GM19099 (cell line): ENCODE data around the gene KIAA0930.

Experiments
- POLR2A ChIP-seq: IDR thresholded peaks from 3 replicates; pipeline ENCODE4 v1.6.1; 2011; ENCODE audit warnings: low read depth; ENCODE audit not compliant: insufficient read length; ENCODE audit errors: extremely low read depth

Gene KIAA0930

DNA sequence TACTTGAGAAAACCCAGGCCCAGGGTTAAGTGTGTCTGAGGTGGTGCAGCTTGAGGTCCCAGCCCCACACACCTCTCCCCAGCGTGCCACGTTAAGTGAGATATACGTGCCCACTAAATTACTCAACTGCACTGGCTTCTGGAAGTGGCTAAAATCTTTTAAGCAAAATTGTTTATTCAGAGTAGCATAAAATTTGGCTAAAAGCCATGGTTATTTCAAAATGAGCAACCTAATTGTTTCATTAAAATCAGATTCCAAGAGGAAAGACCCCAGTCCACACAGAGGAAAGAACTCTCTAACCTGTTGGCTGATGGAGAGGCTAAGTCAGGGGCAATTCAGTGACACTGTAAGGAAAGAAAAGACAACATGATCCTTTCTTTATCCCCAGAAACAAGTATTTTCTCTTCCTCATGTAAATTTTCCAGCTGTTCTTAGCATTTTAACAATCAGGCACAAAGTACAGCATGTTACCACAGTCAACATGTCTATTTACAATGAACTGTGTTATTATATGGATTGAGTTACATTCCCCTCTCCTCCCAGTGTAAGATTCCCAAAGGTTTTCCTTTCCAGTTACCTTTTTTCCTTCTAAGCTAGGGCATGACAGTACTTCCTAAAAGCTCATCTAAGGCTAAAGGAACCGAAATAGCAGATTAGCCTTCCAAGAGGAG lies 50.4 kb downstream of the KIAA0930 start:
- TF ChIP-seq POLR2A, result no peak

DNA sequence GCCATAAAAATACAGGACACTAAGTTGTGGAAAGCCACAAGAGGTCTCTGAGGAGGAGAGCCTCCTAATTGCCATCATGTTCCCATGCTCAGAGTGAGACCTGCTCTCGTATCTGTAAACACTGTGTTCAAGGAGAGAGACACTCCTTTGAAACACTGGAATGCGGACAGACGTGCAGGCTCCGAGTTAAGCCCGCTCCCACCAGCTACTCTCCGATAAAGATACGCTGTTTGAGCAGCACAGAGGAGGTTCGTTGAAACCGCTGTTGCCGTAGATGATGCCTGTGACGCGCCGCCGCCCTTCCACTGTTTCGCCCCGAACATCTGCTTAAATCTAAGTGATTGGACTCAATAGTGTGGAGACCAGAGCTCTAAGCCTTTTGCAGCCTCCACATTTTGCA lies 51.9 kb downstream of the KIAA0930 start:
- no peak for TF ChIP-seq POLR2A

DNA sequence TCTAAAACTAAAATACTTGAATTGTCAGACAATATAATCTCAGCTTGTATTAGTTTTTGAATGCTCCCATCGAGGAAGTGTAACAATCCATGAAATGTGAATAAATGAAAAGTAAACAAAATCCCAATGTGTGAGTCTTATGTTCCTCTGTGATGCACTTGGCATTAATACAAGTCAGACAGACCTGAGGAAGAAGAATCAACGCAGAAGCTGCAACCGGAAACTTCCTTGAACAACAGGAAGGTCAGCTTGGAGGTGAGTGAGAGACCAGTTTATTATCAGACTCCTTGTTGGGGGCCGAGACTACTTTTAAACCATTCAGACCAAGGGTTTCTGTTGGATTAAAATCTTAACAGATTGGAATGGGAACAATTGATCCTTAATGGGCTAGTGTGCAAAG lies 52.8 kb downstream of the KIAA0930 start:
- TF ChIP-seq POLR2A, result no peak

DNA sequence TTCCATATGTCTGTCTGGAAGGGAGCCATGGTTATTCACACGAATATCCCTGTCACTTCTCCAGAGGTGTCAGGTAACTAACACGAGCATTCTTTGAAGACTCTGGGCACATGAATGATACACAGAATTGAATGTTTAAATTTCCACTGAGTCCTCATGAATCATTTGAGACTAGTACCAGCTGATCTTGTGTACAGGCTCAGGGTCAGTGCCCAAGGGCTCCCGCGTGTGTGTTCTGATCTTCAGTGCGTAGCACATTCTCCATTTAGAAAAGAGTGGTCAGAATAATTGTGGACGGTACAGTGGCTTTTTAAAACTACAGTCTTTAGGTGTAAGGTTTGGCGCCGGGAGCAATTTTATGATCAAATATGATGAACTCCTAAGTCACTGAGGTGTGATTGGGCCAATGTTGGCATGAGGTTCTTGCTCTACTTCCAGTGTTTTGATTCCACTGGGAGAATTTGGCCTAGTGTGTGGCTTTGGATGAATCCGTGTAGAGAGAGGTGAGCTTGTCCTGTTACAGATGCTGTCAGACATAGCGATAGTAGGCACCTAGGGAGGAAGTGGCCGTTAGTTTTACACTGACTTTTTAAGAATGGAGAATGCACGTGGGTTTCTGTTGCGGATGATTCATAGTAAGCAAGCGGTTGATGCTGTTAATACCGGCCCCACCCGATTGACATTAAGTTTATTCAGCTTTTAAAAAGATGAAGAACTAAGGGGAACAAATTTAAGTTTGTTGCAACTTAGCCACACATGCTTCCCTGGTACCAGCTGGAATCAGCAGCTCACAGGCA lies 54.8 kb downstream of the KIAA0930 start:
- TF ChIP-seq POLR2A, result no peak

DNA sequence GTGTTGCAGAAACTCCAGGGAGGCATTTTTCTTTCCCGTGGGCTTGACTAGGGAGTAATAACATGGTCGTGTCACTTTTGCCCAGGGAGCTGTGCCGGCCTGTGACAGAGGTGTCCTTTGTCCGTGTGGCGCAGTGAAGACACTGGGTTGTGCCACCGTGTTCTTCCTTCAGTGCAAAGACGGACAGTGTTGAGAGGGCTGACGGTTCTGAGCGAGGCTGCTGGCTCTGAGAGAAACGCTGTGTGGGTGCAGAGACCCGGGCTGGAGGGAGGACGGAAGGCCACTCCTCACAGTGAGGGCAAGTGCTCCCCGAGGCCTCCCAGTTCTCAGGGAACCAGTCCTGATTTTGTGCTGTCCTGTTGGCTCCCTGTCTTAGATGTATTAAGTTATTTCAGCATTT lies 56.7 kb downstream of the KIAA0930 start:
- no peak for TF ChIP-seq POLR2A

DNA sequence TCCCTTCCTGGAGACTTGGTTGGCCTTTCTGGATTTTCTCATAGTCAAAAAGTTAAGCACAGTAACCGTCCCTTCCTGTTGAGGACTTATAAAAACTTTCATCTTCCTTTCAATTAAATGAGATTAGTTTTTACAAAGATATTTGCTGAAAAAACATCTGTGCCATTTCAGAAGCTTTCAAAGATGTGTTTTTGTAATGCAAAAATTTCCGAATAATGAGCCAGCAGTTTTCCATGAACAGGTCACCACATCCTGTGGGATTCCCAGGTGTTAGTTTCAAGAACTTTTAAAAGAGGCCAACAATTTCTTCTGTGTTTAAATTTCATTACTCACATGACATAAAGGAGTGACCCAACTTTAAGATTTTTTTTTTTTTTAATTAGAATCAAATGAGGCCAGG lies 58.9 kb downstream of the KIAA0930 start:
- TF ChIP-seq POLR2A, result no peak

DNA sequence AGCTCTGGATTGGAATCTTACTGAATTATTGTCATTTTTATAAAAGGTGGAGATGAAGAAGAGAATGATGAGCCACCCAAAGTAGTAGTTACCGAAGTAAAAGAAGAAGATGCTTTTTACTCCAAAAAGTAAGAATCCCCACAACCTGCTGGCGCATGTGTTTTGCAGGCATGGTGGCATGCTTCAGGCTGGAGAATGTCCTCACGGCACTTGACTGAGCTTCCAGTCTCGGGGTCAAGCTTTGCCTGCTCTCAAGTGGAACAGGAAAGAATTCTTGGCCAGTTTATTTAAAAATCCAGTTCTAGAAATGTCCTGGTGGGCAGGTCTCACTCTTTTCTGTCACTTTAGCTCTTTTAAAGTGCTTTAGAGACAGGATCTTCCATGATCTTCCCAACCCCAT lies 59.5 kb downstream of the KIAA0930 start:
- no peak for TF ChIP-seq POLR2A

DNA sequence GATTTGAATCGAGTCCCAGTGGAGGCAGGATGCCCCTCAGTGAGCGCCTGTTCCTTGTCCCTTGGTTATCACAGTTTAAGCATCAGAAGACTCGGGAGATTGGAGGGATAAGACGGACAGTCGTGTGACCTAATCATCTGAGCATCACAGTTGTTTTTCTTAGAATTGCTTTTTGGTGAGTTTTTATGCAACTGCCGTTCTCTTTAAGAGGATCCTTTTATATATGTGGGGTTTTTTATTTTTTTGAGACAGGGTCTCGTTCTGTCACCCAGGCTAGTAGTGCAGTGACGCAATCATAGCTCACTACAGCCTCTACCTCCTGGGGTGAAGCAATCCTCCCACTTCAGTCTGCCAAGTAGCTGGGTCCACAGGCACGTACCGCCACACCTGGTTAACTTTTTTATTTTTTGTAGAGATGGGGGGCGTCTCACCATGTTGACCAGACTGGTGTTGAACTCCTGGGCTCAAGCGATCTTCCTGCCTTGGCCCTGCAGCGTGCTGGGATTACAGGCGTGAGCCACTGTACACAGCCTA lies 60.5 kb downstream of the KIAA0930 start:
- no peak for TF ChIP-seq POLR2A

DNA sequence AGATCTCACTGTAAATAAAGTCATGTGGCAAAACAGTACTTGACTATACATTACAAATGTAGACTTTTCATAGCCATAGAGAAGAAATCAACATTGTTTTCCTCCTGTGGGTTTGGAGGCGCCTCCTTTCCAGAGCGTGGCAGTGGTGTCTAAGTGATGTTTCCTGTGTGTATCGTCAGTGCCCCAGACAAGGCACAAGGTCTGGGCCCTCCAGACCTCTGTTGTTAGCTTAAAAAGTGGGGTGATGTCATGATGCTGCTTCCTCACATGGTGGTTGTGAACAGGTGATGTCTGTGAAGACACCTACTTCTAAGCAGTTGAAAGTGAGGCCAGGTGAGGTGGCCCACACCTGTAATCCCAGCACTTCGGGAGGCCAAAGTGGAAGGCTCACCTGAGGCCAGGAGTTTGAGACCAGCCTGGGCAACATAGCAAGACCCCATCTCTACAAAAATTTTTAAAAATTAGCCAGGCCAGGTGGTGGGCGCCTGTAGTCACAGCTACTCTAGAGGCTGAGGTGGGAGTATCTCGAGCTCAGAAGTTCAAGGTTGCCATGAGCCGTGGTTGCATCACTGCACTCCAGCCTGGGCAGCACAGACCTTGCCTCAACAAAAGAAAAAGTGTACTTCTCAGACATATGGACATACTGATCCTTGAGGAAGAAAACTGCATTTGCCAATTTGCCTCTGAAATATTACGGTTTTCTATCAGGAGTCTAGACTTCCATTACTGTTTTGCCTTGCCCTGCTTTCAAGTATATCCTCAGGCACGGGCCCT lies 61.2 kb downstream of the KIAA0930 start:
- TF ChIP-seq POLR2A, result no peak

DNA sequence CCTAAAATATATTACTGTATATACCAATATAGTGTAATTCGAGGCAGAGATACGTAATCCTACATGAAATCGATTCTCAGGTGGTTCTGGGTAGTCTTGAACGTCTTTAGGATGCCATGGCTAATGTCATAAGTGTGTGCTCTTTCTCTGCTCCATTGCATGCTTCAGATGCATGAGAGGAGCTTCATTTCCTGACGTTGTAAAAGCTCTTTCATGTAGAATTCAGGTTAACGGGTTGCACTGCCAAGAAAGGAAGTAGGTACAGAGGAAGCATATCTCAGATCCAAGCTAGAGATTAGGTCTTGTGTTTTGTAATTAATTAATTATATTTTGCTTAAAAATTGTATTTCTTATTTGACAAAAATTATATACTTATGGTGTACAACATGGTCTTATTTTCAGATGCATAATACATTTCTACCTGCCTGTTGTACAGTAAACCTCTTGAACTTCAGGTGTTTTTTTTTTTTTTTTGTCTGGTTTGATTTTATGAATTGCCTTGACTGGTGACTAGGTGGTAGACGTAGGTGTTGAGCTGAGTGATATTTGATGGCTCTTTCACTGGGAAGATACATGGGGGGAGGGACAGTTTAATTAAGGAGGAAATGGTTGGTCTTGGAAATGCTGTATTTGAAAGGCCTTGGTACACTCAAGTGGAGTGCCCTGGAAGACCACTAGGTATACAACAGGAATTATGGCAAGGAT lies 67.7 kb downstream of the KIAA0930 start:
- TF ChIP-seq POLR2A, result no peak

DNA sequence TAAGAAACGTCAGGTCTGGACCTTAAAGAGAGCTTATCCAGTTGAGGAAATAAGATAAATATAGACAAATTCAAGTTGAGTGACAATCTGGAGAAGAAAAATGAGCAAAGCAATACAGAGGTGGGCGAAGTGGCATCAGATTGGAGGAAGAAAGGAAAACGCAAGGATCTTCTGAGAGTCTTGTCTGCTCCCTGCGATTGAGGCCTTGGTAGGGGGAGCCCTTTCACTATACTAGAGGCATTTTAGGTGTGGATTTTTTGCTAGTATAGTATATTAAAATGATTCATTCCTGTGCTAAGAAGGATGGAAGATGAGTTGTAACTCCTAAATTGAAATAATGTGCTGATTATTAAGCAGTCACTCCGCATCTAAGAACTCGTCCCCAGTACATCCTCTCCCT lies 68.9 kb downstream of the KIAA0930 start:
- TF ChIP-seq POLR2A, result no peak

DNA sequence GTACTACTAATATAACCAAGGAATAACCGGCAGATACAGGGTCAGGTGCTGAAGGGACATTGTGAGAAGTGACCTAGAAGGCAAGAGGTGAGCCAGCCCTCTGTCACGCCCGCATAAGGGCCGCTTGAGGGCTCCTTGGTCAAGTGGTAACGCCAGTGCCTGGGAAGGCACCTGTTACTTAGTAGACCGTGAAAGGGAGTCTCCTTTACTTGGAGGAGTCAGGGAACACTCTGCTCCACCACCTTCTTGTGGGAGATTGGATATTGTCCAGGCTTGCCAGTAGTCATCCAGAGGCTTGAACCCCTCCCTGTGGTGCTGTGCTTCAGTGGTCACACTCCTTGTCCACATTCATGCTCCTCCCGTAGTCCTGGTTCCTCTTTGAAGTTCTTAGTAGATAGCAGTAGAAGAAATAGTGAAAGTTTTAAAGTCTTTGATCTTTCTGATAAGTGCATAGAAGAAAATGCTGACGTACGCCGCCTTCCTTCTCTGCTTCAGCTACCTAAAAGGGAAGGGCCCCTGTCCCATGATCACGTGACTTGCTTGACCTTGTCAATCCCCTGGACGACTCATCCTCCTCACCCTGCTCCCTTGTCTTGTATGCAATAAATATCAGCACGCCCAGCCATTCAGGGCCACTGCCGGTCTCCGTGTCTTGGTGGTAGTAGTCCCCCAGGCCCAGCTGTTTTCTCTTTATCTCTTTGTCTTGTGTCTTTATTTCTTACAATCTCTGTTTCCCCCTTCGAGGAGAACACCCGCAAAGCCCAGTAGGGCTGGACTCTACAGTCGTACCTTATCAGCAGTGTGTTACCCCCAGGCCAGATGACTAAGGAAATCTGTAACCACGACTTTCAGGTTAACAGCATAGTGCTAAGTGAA lies 70.9 kb downstream of the KIAA0930 start:
- no peak for TF ChIP-seq POLR2A

DNA sequence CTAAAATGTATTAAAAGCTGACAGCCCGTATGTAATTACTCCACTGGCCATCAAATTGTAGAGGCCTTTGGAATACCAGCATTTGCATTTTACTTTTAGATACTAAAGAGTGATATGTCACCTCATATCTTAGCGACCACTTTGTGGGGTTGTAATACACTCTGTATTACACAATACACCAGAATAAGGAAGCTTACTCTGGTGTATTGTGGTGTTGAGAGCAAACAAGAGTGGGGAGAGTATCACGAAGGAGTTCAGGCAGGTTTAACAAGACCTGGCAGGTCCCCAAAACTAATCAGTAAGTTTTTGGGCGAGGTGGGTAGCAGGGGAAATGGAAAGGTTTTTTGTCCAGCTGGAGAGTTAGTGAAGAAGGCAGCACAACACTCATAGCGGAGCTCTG lies 73.8 kb downstream of the KIAA0930 start:
- TF ChIP-seq POLR2A, result no peak
